ENCODE measurements around the gene PPP1R18. TPM values are rescaled to one million over a fixed set of nuclear protein-coding genes. Genes with fewer than 3 reads are reported as not detected.

PPP1R18 gene
- total RNA-seq, 2 donors from 2014 or later, result 14.5 to 20.0 TPM

DNA sequence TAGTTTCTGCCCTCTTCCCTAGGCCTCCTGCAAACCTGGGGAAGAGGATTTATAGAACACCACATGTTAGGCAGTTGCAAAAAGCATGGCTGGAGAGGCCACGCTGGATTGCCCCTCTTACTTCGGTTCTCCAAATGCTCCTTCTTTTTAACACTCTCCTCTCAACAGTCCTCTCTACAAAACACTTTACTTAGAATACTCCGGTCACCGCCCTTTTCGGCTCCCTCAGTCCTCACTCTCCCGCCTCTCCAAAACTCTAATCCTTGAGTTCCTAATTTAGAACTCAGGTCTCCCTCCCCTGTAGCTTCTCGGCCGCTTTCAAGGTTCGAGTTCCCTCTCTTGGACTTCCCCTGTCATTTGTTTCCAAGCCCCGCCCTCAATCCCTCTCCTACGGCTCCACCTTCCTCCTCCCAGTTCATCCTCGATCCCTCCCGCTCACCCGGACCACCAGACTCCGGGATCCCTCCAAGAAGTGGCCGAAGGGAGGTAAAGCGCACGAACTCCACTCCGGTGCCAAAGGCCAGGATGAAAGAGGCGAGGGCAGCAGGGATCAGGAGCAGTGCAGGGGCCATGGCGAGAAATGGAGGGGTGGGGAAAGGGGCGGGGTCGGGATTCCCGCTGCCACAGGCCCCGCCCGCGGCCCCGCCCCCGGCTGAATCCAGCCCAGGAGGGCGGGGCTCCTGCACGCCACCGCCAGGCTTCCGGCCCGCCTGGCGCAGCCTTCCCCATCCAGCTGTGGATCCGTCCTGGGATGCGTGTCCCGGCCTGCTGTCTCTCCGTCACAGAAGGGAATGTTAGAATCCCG is 4.2 kb upstream of the PPP1R18 start, which contains the start of gene NRM:
Gene NRM, minus strand, starts transcription at position 582 of the 805 bp plus-strand sequence. Its CDS starts 10 bp downstream, at position 572.
- 1% methylated on average over 24 to 40 of the region's 40 CpGs for WGBS, 2 donors
- peak; percentile 83 to 90 (median 88) for DNase-seq

DNA sequence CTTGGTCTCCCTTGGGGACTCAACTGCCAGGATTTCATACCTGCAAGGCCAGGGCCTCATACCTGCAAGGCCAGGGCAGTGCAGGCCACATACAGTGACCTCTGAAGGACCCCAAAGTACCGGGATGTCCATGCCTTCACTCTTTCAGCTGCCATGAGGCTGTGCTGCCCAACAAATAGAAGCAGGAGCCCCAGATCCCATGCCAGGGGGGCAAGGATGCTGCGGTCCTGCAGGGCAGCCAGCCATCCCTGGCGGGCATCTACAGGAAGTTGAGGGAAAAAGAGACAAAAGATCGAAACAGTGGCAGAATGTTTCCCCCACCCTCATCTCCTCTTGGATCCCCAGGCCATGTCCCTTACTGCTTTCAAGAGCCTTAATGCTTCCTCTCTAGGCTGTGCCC is 3.5 kb upstream of the PPP1R18 start:
- Histone ChIP-seq H3K36me3 (replicated peaks in 1 of 2; ENCODE audit: insufficient read depth in 1 of 2, low read depth in 2 of 2) (no peaks in the 10 kb centered on the region), H3K4me3 (no peak overlapping the region), H3K27me3 (no peaks in the 10 kb centered on the region), H3K9me3 (no peaks in the 10 kb centered on the region), H3K27ac (peak overlapping the region; percentile 64 to 98 (median 82)), H3K4me1 (peaks cover 66% of the 10 kb centered on the region)
- ATAC-seq (no peak), DNase-seq (no peak)
- 48 to 50% methylated on average over 4 of the region's 4 CpGs for WGBS, 2 donors
- no peak for TF ChIP-seq POLR2A (IDR thresholded peaks at IDR 0.05)
- TF ChIP-seq, protein P1, sequence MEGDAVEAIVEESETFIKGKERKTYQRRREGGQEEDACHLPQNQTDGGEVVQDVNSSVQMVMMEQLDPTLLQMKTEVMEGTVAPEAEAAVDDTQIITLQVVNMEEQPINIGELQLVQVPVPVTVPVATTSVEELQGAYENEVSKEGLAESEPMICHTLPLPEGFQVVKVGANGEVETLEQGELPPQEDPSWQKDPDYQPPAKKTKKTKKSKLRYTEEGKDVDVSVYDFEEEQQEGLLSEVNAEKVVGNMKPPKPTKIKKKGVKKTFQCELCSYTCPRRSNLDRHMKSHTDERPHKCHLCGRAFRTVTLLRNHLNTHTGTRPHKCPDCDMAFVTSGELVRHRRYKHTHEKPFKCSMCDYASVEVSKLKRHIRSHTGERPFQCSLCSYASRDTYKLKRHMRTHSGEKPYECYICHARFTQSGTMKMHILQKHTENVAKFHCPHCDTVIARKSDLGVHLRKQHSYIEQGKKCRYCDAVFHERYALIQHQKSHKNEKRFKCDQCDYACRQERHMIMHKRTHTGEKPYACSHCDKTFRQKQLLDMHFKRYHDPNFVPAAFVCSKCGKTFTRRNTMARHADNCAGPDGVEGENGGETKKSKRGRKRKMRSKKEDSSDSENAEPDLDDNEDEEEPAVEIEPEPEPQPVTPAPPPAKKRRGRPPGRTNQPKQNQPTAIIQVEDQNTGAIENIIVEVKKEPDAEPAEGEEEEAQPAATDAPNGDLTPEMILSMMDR (IDR thresholded peaks at IDR 0.05), result no peak
- intact Hi-C loops (cut with DNase I), result no loop called here

More for the DNA sequence above, 4.2 kb upstream of the PPP1R18 start, which contains the start of gene NRM:
- Histone ChIP-seq H3K9me3 (no peaks in the 10 kb centered on the region), H3K4me3 (peak within 1 kb of the TSS; percentile 61 to 62), H3K27ac (peak within 1 kb of the TSS; percentile 64 to 98 (median 82)), H3K27me3 (no peaks in the 10 kb centered on the region), H3K36me3 (replicated peaks in 1 of 2; ENCODE audit: insufficient read depth in 1 of 2, low read depth in 2 of 2) (no peaks in the 10 kb centered on the region), H3K4me1 (peaks cover 66% of the 10 kb centered on the region)
- intact Hi-C loops (cut with DNase I), result no loop called here
- ATAC-seq, result peak; percentile 74
- TF ChIP-seq, protein P1 (IDR thresholded peaks at IDR 0.05), result no peak
- TF ChIP-seq POLR2A (IDR thresholded peaks at IDR 0.05), result peak in 2 of 3 donors; percentile 42 to 44

DNA sequence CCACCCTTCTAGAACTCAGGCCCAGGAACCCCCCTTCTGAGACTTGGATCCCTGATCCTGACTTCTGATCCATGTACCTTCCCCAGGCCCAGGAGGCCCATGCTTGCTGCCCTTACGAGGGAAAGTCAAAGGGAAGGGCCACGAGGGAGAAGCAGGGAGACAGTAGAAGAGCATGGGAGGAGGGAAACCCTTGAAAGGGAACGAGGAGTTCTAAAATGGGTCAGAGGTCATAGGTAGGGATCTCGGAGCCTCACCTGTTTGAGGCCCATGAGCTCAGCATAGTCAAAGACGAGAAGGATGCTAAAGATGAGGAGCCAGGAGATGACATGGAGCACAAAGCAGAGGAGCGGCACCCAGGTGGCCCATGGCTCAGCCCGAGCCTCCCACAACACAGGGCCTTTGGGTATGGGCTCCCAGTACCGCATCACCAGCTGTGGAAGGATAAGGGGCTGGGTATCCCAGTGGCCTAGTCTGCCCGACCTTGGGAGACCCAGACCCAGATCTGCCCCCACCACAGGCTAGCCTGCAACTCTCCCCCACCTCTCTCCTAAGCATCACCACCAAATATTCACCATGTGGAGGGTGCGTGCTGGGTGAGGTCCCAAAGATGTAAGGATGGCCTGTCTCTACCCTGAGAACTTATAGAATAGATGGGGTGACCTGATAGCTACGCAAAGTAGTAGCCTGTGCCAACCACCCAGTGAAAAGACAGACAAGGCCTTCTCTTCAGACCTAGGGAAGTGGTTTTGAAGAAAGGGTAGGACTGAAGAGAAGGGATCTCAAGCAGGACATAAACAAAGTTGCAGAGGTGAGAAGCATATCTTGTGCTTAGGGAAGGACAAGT is 2.8 kb upstream of the PPP1R18 start:
- ATAC-seq (no peak), DNase-seq (no peak)
- 78 to 84% methylated on average over 10 of the region's 11 CpGs for WGBS, 2 donors
- intact Hi-C loops (cut with DNase I), result no loop called here
- H3K27ac ChIP-seq, result peak overlapping the region in 3 of 4 donors; percentile 90 to 98 (median 95)
- H3K4me1 ChIP-seq, result peaks cover 61% of the 10 kb centered on the region
- H3K4me3 ChIP-seq, result no peak overlapping the region
- no peaks in the 10 kb centered on the region for H3K27me3 ChIP-seq
- no peaks in the 10 kb centered on the region for H3K36me3 ChIP-seq (replicated peaks in 1 of 2; ENCODE audit: insufficient read depth in 1 of 2, low read depth in 2 of 2)
- no peak for TF ChIP-seq POLR2A (IDR thresholded peaks at IDR 0.05)
- TF ChIP-seq, protein P1 (IDR thresholded peaks at IDR 0.05), result no peak
- no peaks in the 10 kb centered on the region for H3K9me3 ChIP-seq

DNA sequence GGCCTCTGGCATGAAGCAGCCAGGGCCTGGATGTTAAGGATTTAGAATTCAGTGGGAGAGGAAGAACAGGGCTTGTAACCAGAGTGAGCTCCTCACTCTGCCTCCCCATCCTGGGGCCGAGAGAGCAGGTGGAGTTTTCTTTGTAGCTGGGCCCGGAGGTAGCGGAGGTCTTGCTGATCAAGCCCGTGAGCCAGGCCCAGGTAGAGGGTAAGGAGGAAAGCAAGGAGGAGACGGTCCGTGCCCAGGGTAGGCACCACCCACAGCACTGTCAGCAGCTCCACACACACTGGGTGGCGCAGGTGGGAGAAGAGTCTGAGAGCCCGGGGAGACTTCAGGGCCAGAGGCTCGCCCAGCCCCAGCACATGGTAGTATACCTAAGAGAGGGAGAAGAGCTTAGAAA is 2.1 kb upstream of the PPP1R18 start:
- Histone ChIP-seq H3K27ac (peak overlapping the region; percentile 79 to 98 (median 92)), H3K36me3 (replicated peaks in 1 of 2; ENCODE audit: insufficient read depth in 1 of 2, low read depth in 2 of 2) (no peaks in the 10 kb centered on the region), H3K4me1 (peaks cover 62% of the 10 kb centered on the region), H3K9me3 (no peaks in the 10 kb centered on the region), H3K4me3 (no peak overlapping the region), H3K27me3 (no peaks in the 10 kb centered on the region)
- intact Hi-C loops (cut with DNase I), result no loop called here
- WGBS, 2 donors, result 77 to 81% methylated on average over 4 to 9 of the region's 9 CpGs
- DNase-seq (no peak), ATAC-seq (no peak)
- no peak for TF ChIP-seq POLR2A (IDR thresholded peaks at IDR 0.05)
- TF ChIP-seq, protein P1 (IDR thresholded peaks at IDR 0.05), result no peak

Measured in body of pancreas (tissue), 4 donors.